ENCODE measurements around the gene B3GNT5. TPM values are rescaled to one million over a fixed set of nuclear protein-coding genes. Genes with fewer than 3 reads are reported as not detected.

Gene B3GNT5
- total RNA-seq, 1 experiment from 2014 or later, result 7.7 TPM

DNA sequence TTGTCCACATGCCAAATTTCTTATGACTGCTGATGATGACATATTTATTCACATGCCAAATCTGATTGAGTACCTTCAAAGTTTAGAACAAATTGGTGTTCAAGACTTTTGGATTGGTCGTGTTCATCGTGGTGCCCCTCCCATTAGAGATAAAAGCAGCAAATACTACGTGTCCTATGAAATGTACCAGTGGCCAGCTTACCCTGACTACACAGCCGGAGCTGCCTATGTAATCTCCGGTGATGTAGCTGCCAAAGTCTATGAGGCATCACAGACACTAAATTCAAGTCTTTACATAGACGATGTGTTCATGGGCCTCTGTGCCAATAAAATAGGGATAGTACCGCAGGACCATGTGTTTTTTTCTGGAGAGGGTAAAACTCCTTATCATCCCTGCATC, 17.3 kb downstream of the B3GNT5 start:
- H3K4me1 Mint-ChIP-seq, result peaks cover 26% of the 10 kb centered on the region
- ATAC-seq (no peak), DNase-seq (ENCODE audit: low spot score) (no peak)
- H3K4me3 Mint-ChIP-seq, result no peak overlapping the region
- no peak overlapping the region for H3K27ac Mint-ChIP-seq
- CTCF ChIA-PET, result no interaction called here
- H3K36me3 Mint-ChIP-seq, result peaks cover 5% of the 10 kb centered on the region
- no peaks in the 10 kb centered on the region for H3K9me3 Mint-ChIP-seq
- TF ChIP-seq, protein P1, sequence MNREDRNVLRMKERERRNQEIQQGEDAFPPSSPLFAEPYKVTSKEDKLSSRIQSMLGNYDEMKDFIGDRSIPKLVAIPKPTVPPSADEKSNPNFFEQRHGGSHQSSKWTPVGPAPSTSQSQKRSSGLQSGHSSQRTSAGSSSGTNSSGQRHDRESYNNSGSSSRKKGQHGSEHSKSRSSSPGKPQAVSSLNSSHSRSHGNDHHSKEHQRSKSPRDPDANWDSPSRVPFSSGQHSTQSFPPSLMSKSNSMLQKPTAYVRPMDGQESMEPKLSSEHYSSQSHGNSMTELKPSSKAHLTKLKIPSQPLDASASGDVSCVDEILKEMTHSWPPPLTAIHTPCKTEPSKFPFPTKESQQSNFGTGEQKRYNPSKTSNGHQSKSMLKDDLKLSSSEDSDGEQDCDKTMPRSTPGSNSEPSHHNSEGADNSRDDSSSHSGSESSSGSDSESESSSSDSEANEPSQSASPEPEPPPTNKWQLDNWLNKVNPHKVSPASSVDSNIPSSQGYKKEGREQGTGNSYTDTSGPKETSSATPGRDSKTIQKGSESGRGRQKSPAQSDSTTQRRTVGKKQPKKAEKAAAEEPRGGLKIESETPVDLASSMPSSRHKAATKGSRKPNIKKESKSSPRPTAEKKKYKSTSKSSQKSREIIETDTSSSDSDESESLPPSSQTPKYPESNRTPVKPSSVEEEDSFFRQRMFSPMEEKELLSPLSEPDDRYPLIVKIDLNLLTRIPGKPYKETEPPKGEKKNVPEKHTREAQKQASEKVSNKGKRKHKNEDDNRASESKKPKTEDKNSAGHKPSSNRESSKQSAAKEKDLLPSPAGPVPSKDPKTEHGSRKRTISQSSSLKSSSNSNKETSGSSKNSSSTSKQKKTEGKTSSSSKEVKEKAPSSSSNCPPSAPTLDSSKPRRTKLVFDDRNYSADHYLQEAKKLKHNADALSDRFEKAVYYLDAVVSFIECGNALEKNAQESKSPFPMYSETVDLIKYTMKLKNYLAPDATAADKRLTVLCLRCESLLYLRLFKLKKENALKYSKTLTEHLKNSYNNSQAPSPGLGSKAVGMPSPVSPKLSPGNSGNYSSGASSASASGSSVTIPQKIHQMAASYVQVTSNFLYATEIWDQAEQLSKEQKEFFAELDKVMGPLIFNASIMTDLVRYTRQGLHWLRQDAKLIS (CRISPR knock-in tag; IDR thresholded peaks at IDR 0.05; ENCODE audit: borderline replicate concordance), result no peak
- POLR2A ChIA-PET, result interaction anchor here (0.5 kb wide), 1 partner anchor 67 kb away, joined by 4 read pairs; no protein-coding TSS in a partner anchor
- no peaks in the 10 kb centered on the region for H3K27me3 Mint-ChIP-seq (ENCODE audit: low read depth)

DNA sequence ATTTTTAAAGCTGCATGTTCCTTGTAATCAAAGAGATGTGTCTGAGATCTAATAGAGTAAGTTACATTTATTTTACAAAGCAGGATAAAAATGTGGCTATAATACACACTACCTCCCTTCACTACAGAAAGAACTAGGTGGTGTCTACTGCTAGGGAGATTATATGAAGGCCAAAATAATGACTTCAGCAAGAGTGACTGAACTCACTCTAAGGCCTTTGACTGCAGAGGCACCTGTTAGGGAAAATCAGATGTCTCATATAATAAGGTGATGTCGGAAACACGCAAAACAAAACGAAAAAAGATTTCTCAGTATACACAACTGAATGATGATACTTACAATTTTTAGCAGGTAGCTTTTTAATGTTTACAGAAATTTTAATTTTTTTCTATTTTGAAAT, 19.1 kb downstream of the B3GNT5 start:
- no peaks in the 10 kb centered on the region for H3K27me3 Mint-ChIP-seq (ENCODE audit: low read depth)
- H3K4me1 Mint-ChIP-seq, result peaks cover 24% of the 10 kb centered on the region
- H3K4me3 Mint-ChIP-seq, result no peak overlapping the region
- POLR2A ChIA-PET, result no interaction called here
- CTCF ChIA-PET, result interaction anchor here (1.2 kb wide), 1 partner anchor 83 kb away, joined by 3 read pairs; no protein-coding TSS in a partner anchor
- peaks cover 4% of the 10 kb centered on the region for H3K36me3 Mint-ChIP-seq
- no peak for ATAC-seq
- TF ChIP-seq GRHL2 (CRISPR knock-in tag; IDR thresholded peaks at IDR 0.05; ENCODE audit: insufficient replicate concordance, severe bottlenecking), result no peak
- no peak for TF ChIP-seq ESRRA (CRISPR knock-in tag; IDR thresholded peaks at IDR 0.05; ENCODE audit: borderline replicate concordance)
- no peak for TF ChIP-seq NR3C1 (CRISPR knock-in tag; conservative IDR thresholded peaks at IDR 0.05; ENCODE audit: low read depth)
- no peak for TF ChIP-seq JUN (CRISPR knock-in tag; IDR thresholded peaks at IDR 0.05)
- no peak for TF ChIP-seq GABPB1 (CRISPR knock-in tag; IDR thresholded peaks at IDR 0.05)
- TF ChIP-seq, protein P2, sequence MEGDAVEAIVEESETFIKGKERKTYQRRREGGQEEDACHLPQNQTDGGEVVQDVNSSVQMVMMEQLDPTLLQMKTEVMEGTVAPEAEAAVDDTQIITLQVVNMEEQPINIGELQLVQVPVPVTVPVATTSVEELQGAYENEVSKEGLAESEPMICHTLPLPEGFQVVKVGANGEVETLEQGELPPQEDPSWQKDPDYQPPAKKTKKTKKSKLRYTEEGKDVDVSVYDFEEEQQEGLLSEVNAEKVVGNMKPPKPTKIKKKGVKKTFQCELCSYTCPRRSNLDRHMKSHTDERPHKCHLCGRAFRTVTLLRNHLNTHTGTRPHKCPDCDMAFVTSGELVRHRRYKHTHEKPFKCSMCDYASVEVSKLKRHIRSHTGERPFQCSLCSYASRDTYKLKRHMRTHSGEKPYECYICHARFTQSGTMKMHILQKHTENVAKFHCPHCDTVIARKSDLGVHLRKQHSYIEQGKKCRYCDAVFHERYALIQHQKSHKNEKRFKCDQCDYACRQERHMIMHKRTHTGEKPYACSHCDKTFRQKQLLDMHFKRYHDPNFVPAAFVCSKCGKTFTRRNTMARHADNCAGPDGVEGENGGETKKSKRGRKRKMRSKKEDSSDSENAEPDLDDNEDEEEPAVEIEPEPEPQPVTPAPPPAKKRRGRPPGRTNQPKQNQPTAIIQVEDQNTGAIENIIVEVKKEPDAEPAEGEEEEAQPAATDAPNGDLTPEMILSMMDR (IDR thresholded peaks at IDR 0.05), result no peak
- TF ChIP-seq, protein P3, sequence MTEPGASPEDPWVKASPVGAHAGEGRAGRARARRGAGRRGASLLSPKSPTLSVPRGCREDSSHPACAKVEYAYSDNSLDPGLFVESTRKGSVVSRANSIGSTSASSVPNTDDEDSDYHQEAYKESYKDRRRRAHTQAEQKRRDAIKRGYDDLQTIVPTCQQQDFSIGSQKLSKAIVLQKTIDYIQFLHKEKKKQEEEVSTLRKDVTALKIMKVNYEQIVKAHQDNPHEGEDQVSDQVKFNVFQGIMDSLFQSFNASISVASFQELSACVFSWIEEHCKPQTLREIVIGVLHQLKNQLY (CRISPR knock-in tag; IDR thresholded peaks at IDR 0.05), result no peak
- no peak for TF ChIP-seq ZNF671 (CRISPR knock-in tag; IDR thresholded peaks at IDR 0.05)
- no peak for DNase-seq (ENCODE audit: low spot score)
- H3K9me3 Mint-ChIP-seq, result no peaks in the 10 kb centered on the region
- no peak overlapping the region for H3K27ac Mint-ChIP-seq

DNA sequence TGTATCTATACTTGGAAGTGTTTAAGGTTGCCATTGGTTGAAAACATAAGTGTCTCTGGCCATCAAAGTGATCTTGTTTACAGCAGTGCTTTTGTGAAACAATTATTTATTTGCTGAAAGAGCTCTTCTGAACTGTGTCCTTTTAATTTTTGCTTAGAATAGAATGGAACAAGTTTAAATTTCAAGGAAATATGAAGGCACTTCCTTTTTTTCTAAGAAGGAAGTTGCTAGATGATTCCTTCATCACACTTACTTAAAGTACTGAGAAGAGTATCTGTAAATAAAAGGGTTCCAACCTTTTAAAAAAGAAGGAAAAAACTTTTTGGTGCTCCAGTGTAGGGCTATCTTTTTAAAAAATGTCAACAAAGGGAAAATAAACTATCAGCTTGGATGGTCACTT, 19.7 kb downstream of the B3GNT5 start:
- DNase-seq (ENCODE audit: low spot score) (no peak), ATAC-seq (no peak)
- H3K27ac Mint-ChIP-seq, result no peak overlapping the region
- CTCF ChIA-PET, result interaction anchor here (1.2 kb wide), 1 partner anchor 84 kb away, joined by 3 read pairs; no protein-coding TSS in a partner anchor
- H3K27me3 Mint-ChIP-seq (ENCODE audit: low read depth), result no peaks in the 10 kb centered on the region
- POLR2A ChIA-PET, result no interaction called here
- H3K9me3 Mint-ChIP-seq, result no peaks in the 10 kb centered on the region
- H3K4me1 Mint-ChIP-seq, result peaks cover 18% of the 10 kb centered on the region
- peaks cover 2% of the 10 kb centered on the region for H3K36me3 Mint-ChIP-seq
- H3K4me3 Mint-ChIP-seq, result no peak overlapping the region
- TF ChIP-seq KAT7 (CRISPR knock-in tag; IDR thresholded peaks at IDR 0.05; ENCODE audit: borderline replicate concordance) (no peak), ATF1 (CRISPR knock-in tag; IDR thresholded peaks at IDR 0.05) (no peak), EMX1 (CRISPR knock-in tag; IDR thresholded peaks at IDR 0.05) (no peak), CREB1 (CRISPR knock-in tag; IDR thresholded peaks at IDR 0.05) (no peak), ZNF219 (CRISPR knock-in tag; IDR thresholded peaks at IDR 0.05; ENCODE audit: borderline replicate concordance) (no peak), GTF2I (CRISPR knock-in tag; conservative IDR thresholded peaks at IDR 0.05) (no peak)
- TF ChIP-seq, protein P4, sequence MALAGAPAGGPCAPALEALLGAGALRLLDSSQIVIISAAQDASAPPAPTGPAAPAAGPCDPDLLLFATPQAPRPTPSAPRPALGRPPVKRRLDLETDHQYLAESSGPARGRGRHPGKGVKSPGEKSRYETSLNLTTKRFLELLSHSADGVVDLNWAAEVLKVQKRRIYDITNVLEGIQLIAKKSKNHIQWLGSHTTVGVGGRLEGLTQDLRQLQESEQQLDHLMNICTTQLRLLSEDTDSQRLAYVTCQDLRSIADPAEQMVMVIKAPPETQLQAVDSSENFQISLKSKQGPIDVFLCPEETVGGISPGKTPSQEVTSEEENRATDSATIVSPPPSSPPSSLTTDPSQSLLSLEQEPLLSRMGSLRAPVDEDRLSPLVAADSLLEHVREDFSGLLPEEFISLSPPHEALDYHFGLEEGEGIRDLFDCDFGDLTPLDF (CRISPR knock-in tag; IDR thresholded peaks at IDR 0.05), result no peak
- TF ChIP-seq, protein P5, sequence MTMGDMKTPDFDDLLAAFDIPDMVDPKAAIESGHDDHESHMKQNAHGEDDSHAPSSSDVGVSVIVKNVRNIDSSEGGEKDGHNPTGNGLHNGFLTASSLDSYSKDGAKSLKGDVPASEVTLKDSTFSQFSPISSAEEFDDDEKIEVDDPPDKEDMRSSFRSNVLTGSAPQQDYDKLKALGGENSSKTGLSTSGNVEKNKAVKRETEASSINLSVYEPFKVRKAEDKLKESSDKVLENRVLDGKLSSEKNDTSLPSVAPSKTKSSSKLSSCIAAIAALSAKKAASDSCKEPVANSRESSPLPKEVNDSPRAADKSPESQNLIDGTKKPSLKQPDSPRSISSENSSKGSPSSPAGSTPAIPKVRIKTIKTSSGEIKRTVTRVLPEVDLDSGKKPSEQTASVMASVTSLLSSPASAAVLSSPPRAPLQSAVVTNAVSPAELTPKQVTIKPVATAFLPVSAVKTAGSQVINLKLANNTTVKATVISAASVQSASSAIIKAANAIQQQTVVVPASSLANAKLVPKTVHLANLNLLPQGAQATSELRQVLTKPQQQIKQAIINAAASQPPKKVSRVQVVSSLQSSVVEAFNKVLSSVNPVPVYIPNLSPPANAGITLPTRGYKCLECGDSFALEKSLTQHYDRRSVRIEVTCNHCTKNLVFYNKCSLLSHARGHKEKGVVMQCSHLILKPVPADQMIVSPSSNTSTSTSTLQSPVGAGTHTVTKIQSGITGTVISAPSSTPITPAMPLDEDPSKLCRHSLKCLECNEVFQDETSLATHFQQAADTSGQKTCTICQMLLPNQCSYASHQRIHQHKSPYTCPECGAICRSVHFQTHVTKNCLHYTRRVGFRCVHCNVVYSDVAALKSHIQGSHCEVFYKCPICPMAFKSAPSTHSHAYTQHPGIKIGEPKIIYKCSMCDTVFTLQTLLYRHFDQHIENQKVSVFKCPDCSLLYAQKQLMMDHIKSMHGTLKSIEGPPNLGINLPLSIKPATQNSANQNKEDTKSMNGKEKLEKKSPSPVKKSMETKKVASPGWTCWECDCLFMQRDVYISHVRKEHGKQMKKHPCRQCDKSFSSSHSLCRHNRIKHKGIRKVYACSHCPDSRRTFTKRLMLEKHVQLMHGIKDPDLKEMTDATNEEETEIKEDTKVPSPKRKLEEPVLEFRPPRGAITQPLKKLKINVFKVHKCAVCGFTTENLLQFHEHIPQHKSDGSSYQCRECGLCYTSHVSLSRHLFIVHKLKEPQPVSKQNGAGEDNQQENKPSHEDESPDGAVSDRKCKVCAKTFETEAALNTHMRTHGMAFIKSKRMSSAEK (CRISPR knock-in tag; IDR thresholded peaks at IDR 0.05; ENCODE audit: borderline replicate concordance), result no peak
- TF ChIP-seq, protein P6, sequence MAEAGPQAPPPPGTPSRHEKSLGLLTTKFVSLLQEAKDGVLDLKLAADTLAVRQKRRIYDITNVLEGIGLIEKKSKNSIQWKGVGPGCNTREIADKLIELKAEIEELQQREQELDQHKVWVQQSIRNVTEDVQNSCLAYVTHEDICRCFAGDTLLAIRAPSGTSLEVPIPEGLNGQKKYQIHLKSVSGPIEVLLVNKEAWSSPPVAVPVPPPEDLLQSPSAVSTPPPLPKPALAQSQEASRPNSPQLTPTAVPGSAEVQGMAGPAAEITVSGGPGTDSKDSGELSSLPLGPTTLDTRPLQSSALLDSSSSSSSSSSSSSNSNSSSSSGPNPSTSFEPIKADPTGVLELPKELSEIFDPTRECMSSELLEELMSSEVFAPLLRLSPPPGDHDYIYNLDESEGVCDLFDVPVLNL (CRISPR knock-in tag; IDR thresholded peaks at IDR 0.05; ENCODE audit: borderline replicate concordance, low read depth), result no peak
- TF ChIP-seq, protein P7, sequence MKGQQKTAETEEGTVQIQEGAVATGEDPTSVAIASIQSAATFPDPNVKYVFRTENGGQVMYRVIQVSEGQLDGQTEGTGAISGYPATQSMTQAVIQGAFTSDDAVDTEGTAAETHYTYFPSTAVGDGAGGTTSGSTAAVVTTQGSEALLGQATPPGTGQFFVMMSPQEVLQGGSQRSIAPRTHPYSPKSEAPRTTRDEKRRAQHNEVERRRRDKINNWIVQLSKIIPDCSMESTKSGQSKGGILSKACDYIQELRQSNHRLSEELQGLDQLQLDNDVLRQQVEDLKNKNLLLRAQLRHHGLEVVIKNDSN (CRISPR knock-in tag; IDR thresholded peaks at IDR 0.05), result no peak
